GM10266 (cell line): ENCODE data around the gene PLEKHD1.

Experiments
- DNase-seq: peaks from one replicate; pipeline ENCODE4 v3.0.0; 2012; ENCODE audit errors: extremely low spot score
- CTCF ChIP-seq: IDR thresholded peaks from 2 replicates; pipeline ENCODE4 v1.5.1; 2012; ENCODE audit warnings: mild to moderate bottlenecking, low read depth; ENCODE audit not compliant: control insufficient read depth, insufficient read depth; ENCODE audit errors: missing control alignments

The PLEKHD1 gene

GRCh38 chr14:69551511-69551910 is 67.0 kb downstream of the PLEKHD1 start:
- DNase-seq, result no peak
- TF ChIP-seq CTCF, result no peak

- TF ChIP-seq CTCF, result no peak
- no peak for DNase-seq
Observed at GRCh38 chr14:69553252-69553651, 68.7 kb downstream of the PLEKHD1 start.

- no peak for DNase-seq
- no peak for TF ChIP-seq CTCF
Observed at GRCh38 chr14:69554500-69554899, 70.0 kb downstream of the PLEKHD1 start.

GRCh38 chr14:69558774-69559173 is 74.2 kb downstream of the PLEKHD1 start:
- no peak for TF ChIP-seq CTCF
- DNase-seq, result no peak

- no peak for TF ChIP-seq CTCF
- no peak for DNase-seq
Observed at GRCh38 chr14:69559581-69560011, 75.1 kb downstream of the PLEKHD1 start.

GRCh38 chr14:69560826-69561225 is 76.3 kb downstream of the PLEKHD1 start:
- no peak for DNase-seq
- no peak for TF ChIP-seq CTCF

GRCh38 chr14:69561893-69562292 is 77.4 kb downstream of the PLEKHD1 start:
- TF ChIP-seq CTCF, result no peak
- no peak for DNase-seq

- no peak for TF ChIP-seq CTCF
Observed at GRCh38 chr14:69567563-69567962, 83.0 kb downstream of the PLEKHD1 start.

More at GRCh38 chr14:69567563-69567962, 83.0 kb downstream of the PLEKHD1 start:
- DNase-seq, result no peak
